ENCODE results near the gene CDK2AP2. TPM values are rescaled to one million over a fixed set of nuclear protein-coding genes. Genes with fewer than 3 reads are reported as not detected.

Gene CDK2AP2
- total and polyA plus RNA-seq, 3 experiments from 2014 or later: 60.7 to 173 (median 68.9) TPM

- CTCF ChIA-PET: no interaction called here
- H3K36me3 ChIP-seq (ENCODE audit: insufficient read depth, low read length): no peaks in the 10 kb centered on the region
- H3K27ac ChIP-seq (ENCODE audit: low read depth, low read length): no peak overlapping the region
- H3K4me3 ChIP-seq (ENCODE audit: low read length): no peak overlapping the region
- Mint-ChIP-seq H3K9me3 (no peaks in the 10 kb centered on the region), H3K4me3 (no peak overlapping the region), H3K4me1 (no peaks in the 10 kb centered on the region), H3K27me3 (no peaks in the 10 kb centered on the region), H3K27ac (no peak overlapping the region), H3K36me3 (no peaks in the 10 kb centered on the region)
- POLR2A ChIA-PET: no interaction called here
- no peaks in the 10 kb centered on the region for H3K4me1 ChIP-seq (ENCODE audit: insufficient read depth, low read length)
- no peaks in the 10 kb centered on the region for H3K9me3 ChIP-seq (ENCODE audit: low read length)
- no peak for DNase-seq
- no peaks in the 10 kb centered on the region for H3K27me3 ChIP-seq (ENCODE audit: insufficient read depth, low read length, poor library complexity, severe bottlenecking)
Measured at GRCh38 chr11:67543585-67543984, 35.6 kb upstream of the CDK2AP2 start.

GRCh38 chr11:67542971-67543370, 35.0 kb upstream of the CDK2AP2 start:
- Mint-ChIP-seq H3K4me1 (no peaks in the 10 kb centered on the region), H3K4me3 (no peak overlapping the region), H3K27me3 (peaks cover under 1 to 3% of the 10 kb centered on the region in 2 donors), H3K9me3 (no peaks in the 10 kb centered on the region), H3K27ac (peak overlapping the region in 1 of 8 donors; percentile 60), H3K36me3 (no peaks in the 10 kb centered on the region)
- no peak overlapping the region for H3K4me3 ChIP-seq (ENCODE audit: low read length)
- no peaks in the 10 kb centered on the region for H3K36me3 ChIP-seq (ENCODE audit: insufficient read depth, low read length)
- ChIA-PET CTCF (interaction anchor here (0.5 kb wide), 1 partner anchor 908 kb away, joined by 3 read pairs; no protein-coding TSS in a partner anchor), POLR2A (no interaction called here)
- no peak overlapping the region for H3K27ac ChIP-seq (ENCODE audit: low read depth, low read length)
- no peak for DNase-seq
- no peaks in the 10 kb centered on the region for H3K27me3 ChIP-seq (ENCODE audit: insufficient read depth, low read length, poor library complexity, severe bottlenecking)
- no peaks in the 10 kb centered on the region for H3K9me3 ChIP-seq (ENCODE audit: low read length)
- H3K4me1 ChIP-seq (ENCODE audit: insufficient read depth, low read length): no peaks in the 10 kb centered on the region

GRCh38 chr11:67542169-67542568, 34.2 kb upstream of the CDK2AP2 start:
- H3K4me3 Mint-ChIP-seq: no peak overlapping the region
- H3K4me1 ChIP-seq (ENCODE audit: insufficient read depth, low read length): no peaks in the 10 kb centered on the region
- H3K36me3 ChIP-seq (ENCODE audit: insufficient read depth, low read length): no peaks in the 10 kb centered on the region
- H3K27ac ChIP-seq (ENCODE audit: low read depth, low read length): no peak overlapping the region
- H3K9me3 ChIP-seq (ENCODE audit: low read length): no peaks in the 10 kb centered on the region
- no peaks in the 10 kb centered on the region for H3K36me3 Mint-ChIP-seq
- POLR2A ChIA-PET: no interaction called here
- CTCF ChIA-PET: interaction anchor here (1.2 kb wide), 1 partner anchor 1156 kb away, joined by 3 read pairs; no protein-coding TSS in a partner anchor
- no peak overlapping the region for H3K4me3 ChIP-seq (ENCODE audit: low read length)
- H3K27me3 ChIP-seq (ENCODE audit: insufficient read depth, low read length, poor library complexity, severe bottlenecking): no peaks in the 10 kb centered on the region
- H3K4me1 Mint-ChIP-seq: no peaks in the 10 kb centered on the region
- H3K27ac Mint-ChIP-seq: no peak overlapping the region
- DNase-seq: no peak
- H3K27me3 Mint-ChIP-seq: peaks cover 3 to 6% of the 10 kb centered on the region in 2 donors
- no peaks in the 10 kb centered on the region for H3K9me3 Mint-ChIP-seq

GRCh38 chr11:67541198-67541597, 33.2 kb upstream of the CDK2AP2 start:
- DNase-seq: no peak
- no peaks in the 10 kb centered on the region for H3K4me1 Mint-ChIP-seq
- Histone ChIP-seq H3K27me3 (ENCODE audit: insufficient read depth, low read length, poor library complexity, severe bottlenecking) (no peaks in the 10 kb centered on the region), H3K9me3 (ENCODE audit: low read length) (no peaks in the 10 kb centered on the region), H3K4me1 (ENCODE audit: insufficient read depth, low read length) (no peaks in the 10 kb centered on the region), H3K4me3 (ENCODE audit: low read length) (no peak overlapping the region), H3K27ac (ENCODE audit: low read depth, low read length) (no peak overlapping the region), H3K36me3 (ENCODE audit: insufficient read depth, low read length) (no peaks in the 10 kb centered on the region)
- no peaks in the 10 kb centered on the region for H3K9me3 Mint-ChIP-seq
- no peaks in the 10 kb centered on the region for H3K36me3 Mint-ChIP-seq
- H3K27me3 Mint-ChIP-seq: peaks cover 3 to 6% of the 10 kb centered on the region in 2 donors
- H3K27ac Mint-ChIP-seq: no peak overlapping the region
- CTCF ChIA-PET: no interaction called here
- no peak overlapping the region for H3K4me3 Mint-ChIP-seq
- POLR2A ChIA-PET: no interaction called here

- Mint-ChIP-seq H3K4me1 (no peaks in the 10 kb centered on the region), H3K36me3 (no peaks in the 10 kb centered on the region), H3K9me3 (peaks cover 1 to 5% (median 1%) of the 10 kb centered on the region in 5 donors), H3K27me3 (peaks cover 3 to 6% of the 10 kb centered on the region in 2 donors), H3K4me3 (no peak overlapping the region), H3K27ac (no peak overlapping the region)
- Histone ChIP-seq H3K36me3 (ENCODE audit: insufficient read depth, low read length) (no peaks in the 10 kb centered on the region), H3K27me3 (ENCODE audit: insufficient read depth, low read length, poor library complexity, severe bottlenecking) (no peaks in the 10 kb centered on the region), H3K9me3 (ENCODE audit: low read length) (no peaks in the 10 kb centered on the region), H3K27ac (ENCODE audit: low read depth, low read length) (no peak overlapping the region), H3K4me3 (ENCODE audit: low read length) (no peak overlapping the region), H3K4me1 (ENCODE audit: insufficient read depth, low read length) (no peaks in the 10 kb centered on the region)
- no peak for DNase-seq
- ChIA-PET CTCF (no interaction called here), POLR2A (no interaction called here)
Measured at GRCh38 chr11:67539550-67539949, 31.6 kb upstream of the CDK2AP2 start.

GRCh38 chr11:67538823-67539505, 31.0 kb upstream of the CDK2AP2 start:
- Histone ChIP-seq H3K27ac (ENCODE audit: low read depth, low read length) (no peak overlapping the region), H3K4me1 (ENCODE audit: insufficient read depth, low read length) (no peaks in the 10 kb centered on the region), H3K27me3 (ENCODE audit: insufficient read depth, low read length, poor library complexity, severe bottlenecking) (no peaks in the 10 kb centered on the region), H3K36me3 (ENCODE audit: insufficient read depth, low read length) (no peaks in the 10 kb centered on the region), H3K9me3 (ENCODE audit: low read length) (no peaks in the 10 kb centered on the region), H3K4me3 (ENCODE audit: low read length) (no peak overlapping the region)
- no peak overlapping the region for H3K27ac Mint-ChIP-seq
- CTCF ChIA-PET: no interaction called here
- H3K9me3 Mint-ChIP-seq: peaks cover 3 to 9% (median 5%) of the 10 kb centered on the region in 5 donors
- DNase-seq: no peak
- peaks cover 3 to 7% of the 10 kb centered on the region in 2 donors for H3K27me3 Mint-ChIP-seq
- H3K4me1 Mint-ChIP-seq: no peaks in the 10 kb centered on the region
- H3K4me3 Mint-ChIP-seq: no peak overlapping the region
- H3K36me3 Mint-ChIP-seq: no peaks in the 10 kb centered on the region
- POLR2A ChIA-PET: no interaction called here

- Histone ChIP-seq H3K27ac (ENCODE audit: low read depth, low read length) (no peak overlapping the region), H3K4me3 (ENCODE audit: low read length) (no peak overlapping the region), H3K36me3 (ENCODE audit: insufficient read depth, low read length) (no peaks in the 10 kb centered on the region), H3K9me3 (ENCODE audit: low read length) (no peaks in the 10 kb centered on the region), H3K4me1 (ENCODE audit: insufficient read depth, low read length) (no peaks in the 10 kb centered on the region), H3K27me3 (ENCODE audit: insufficient read depth, low read length, poor library complexity, severe bottlenecking) (no peaks in the 10 kb centered on the region)
- CTCF ChIA-PET: no interaction called here
- no peaks in the 10 kb centered on the region for H3K36me3 Mint-ChIP-seq
- H3K9me3 Mint-ChIP-seq: peaks cover 3 to 11% (median 11%) of the 10 kb centered on the region in 5 donors
- no peak overlapping the region for H3K4me3 Mint-ChIP-seq
- POLR2A ChIA-PET: no interaction called here
- no peak overlapping the region for H3K27ac Mint-ChIP-seq
- no peaks in the 10 kb centered on the region for H3K4me1 Mint-ChIP-seq
- peaks cover 3 to 7% of the 10 kb centered on the region in 2 donors for H3K27me3 Mint-ChIP-seq
- no peak for DNase-seq
Measured at GRCh38 chr11:67538306-67538705, 30.3 kb upstream of the CDK2AP2 start.

GRCh38 chr11:67535561-67535960, 27.6 kb upstream of the CDK2AP2 start:
- H3K4me3 ChIP-seq (ENCODE audit: low read length): no peak overlapping the region
- POLR2A ChIA-PET: no interaction called here
- H3K4me1 Mint-ChIP-seq: no peaks in the 10 kb centered on the region
- H3K27me3 Mint-ChIP-seq: peaks cover 3 to 7% of the 10 kb centered on the region in 2 donors
- no peak overlapping the region for H3K27ac ChIP-seq (ENCODE audit: low read depth, low read length)
- no peak for DNase-seq
- CTCF ChIA-PET: no interaction called here
- no peaks in the 10 kb centered on the region for H3K4me1 ChIP-seq (ENCODE audit: insufficient read depth, low read length)
- H3K36me3 ChIP-seq (ENCODE audit: insufficient read depth, low read length): no peaks in the 10 kb centered on the region
- no peaks in the 10 kb centered on the region for H3K9me3 ChIP-seq (ENCODE audit: low read length)
- no peaks in the 10 kb centered on the region for H3K27me3 ChIP-seq (ENCODE audit: insufficient read depth, low read length, poor library complexity, severe bottlenecking)
- no peak overlapping the region for H3K4me3 Mint-ChIP-seq
- peaks cover 3 to 13% (median 12%) of the 10 kb centered on the region in 5 donors for H3K9me3 Mint-ChIP-seq
- H3K27ac Mint-ChIP-seq: no peak overlapping the region
- H3K36me3 Mint-ChIP-seq: no peaks in the 10 kb centered on the region

Data from CD8-positive, alpha-beta memory T cell (primary cell).